WTC11 (cell line): Measurements from ENCODE around the gene STRAP. TPM values are rescaled to one million over a fixed set of nuclear protein-coding genes. Genes with fewer than 3 reads are reported as not detected.

ENCODE experiments used
- ATF1 ChIP-seq: sonication (generic); formaldehyde crosslinking; IDR thresholded peaks from 2 replicates; pipeline ENCODE4 v1.8.1; 2023; ENCODE audit warnings: mild to moderate bottlenecking, moderate library complexity, missing genetic modification reagents
- CBFB ChIP-seq: sonication (generic); formaldehyde crosslinking; IDR thresholded peaks from 2 replicates; pipeline ENCODE4 v1.8.1; 2022; ENCODE audit warnings: mild to moderate bottlenecking, low read depth, missing genetic modification reagents
- ETV6 ChIP-seq: sonication (generic); formaldehyde crosslinking; IDR thresholded peaks from 2 replicates; pipeline ENCODE4 v1.8.1; 2022; ENCODE audit warnings: mild to moderate bottlenecking, missing genetic modification reagents
- FOXJ3 ChIP-seq: sonication (generic); formaldehyde crosslinking; IDR thresholded peaks from 2 replicates; pipeline ENCODE4 v1.9.0; 2021; ENCODE audit warnings: missing genetic modification reagents, mild to moderate bottlenecking, borderline replicate concordance
- GABPB1 ChIP-seq: sonication (generic); formaldehyde crosslinking; IDR thresholded peaks from 2 replicates; pipeline ENCODE4 v1.8.1; 2023; ENCODE audit warnings: mild to moderate bottlenecking, missing genetic modification reagents
- IRF2 ChIP-seq: sonication (generic); formaldehyde crosslinking; IDR thresholded peaks from 2 replicates; pipeline ENCODE4 v1.8.0; 2022; ENCODE audit warnings: low read depth, missing genetic modification reagents, borderline replicate concordance
- JUN ChIP-seq: sonication (generic); formaldehyde crosslinking; IDR thresholded peaks from 2 replicates; pipeline ENCODE4 v1.8.0; 2023; ENCODE audit warnings: mild to moderate bottlenecking, missing genetic modification reagents
- KAT7 ChIP-seq: sonication (generic); formaldehyde crosslinking; IDR thresholded peaks from 2 replicates; pipeline ENCODE4 v1.8.1; 2023; ENCODE audit warnings: missing genetic modification reagents, mild to moderate bottlenecking, borderline replicate concordance
- NFE2L1 ChIP-seq: sonication (generic); formaldehyde crosslinking; IDR thresholded peaks from 2 replicates; pipeline ENCODE4 v1.8.1; 2023; ENCODE audit warnings: missing genetic modification reagents
- SMAD3 ChIP-seq: sonication (generic); formaldehyde crosslinking; IDR thresholded peaks from 2 replicates; pipeline ENCODE4 v1.8.0; 2022; ENCODE audit warnings: missing genetic modification reagents, mild to moderate bottlenecking, borderline replicate concordance
- SOX15 ChIP-seq: fragments of 250-450 bp; sonication (Bioruptor Pico); IDR thresholded peaks from 2 replicates; pipeline ENCODE4 v1.9.0; 2021; ENCODE audit warnings: mild to moderate bottlenecking
- TEAD1 ChIP-seq: sonication (generic); formaldehyde crosslinking; IDR thresholded peaks from 2 replicates; pipeline ENCODE4 v1.8.0; 2022; ENCODE audit warnings: mild to moderate bottlenecking, missing genetic modification reagents
- ZNF121 ChIP-seq: sonication (generic); formaldehyde crosslinking; IDR thresholded peaks from 2 replicates; pipeline ENCODE4 v1.8.0; 2023; ENCODE audit warnings: missing genetic modification reagents
- ZNF317 ChIP-seq: sonication (generic); formaldehyde crosslinking; IDR thresholded peaks from 2 replicates; pipeline ENCODE4 v1.8.1; 2023; ENCODE audit warnings: low read depth, mild to moderate bottlenecking, moderate library complexity, missing genetic modification reagents, borderline replicate concordance
- total RNA-seq: library from RNA; stranded (reverse); gene quantifications from 3 replicates; pipeline ENCODE4 v1.2.3, GENCODE V29; 2021
- TF ChIP-seq, protein P1 (sequence below): sonication (generic); formaldehyde crosslinking; IDR thresholded peaks from 2 replicates; pipeline ENCODE4 v1.8.0; 2023; ENCODE audit warnings: missing genetic modification reagents, mild to moderate bottlenecking, borderline replicate concordance
- TF ChIP-seq, protein P2 (sequence below): sonication (generic); formaldehyde crosslinking; conservative IDR thresholded peaks from 2 replicates; pipeline ENCODE4 v1.8.1; 2023; ENCODE audit warnings: mild to moderate bottlenecking, low read depth, missing genetic modification reagents, moderate library complexity
- TF ChIP-seq, protein P3 (sequence below): sonication (generic); formaldehyde crosslinking; IDR thresholded peaks from 2 replicates; pipeline ENCODE4 v1.8.1; 2022; ENCODE audit warnings: mild to moderate bottlenecking, missing genetic modification reagents, moderate library complexity, borderline replicate concordance
- TF ChIP-seq, protein P4 (sequence below): sonication (generic); formaldehyde crosslinking; IDR thresholded peaks from 2 replicates; pipeline ENCODE4 v1.8.0; 2022; ENCODE audit warnings: mild to moderate bottlenecking, missing genetic modification reagents
- TF ChIP-seq, protein P5 (sequence below): sonication (generic); formaldehyde crosslinking; IDR thresholded peaks from 2 replicates; pipeline ENCODE4 v1.8.0; 2022; ENCODE audit warnings: mild to moderate bottlenecking, missing genetic modification reagents
- TF ChIP-seq, protein P6 (sequence below): sonication (generic); formaldehyde crosslinking; IDR thresholded peaks from 2 replicates; pipeline ENCODE4 v1.8.0; 2022; ENCODE audit warnings: missing genetic modification reagents

The STRAP gene
- total RNA-seq, 1 experiment from 2014 or later = 221 TPM

DNA sequence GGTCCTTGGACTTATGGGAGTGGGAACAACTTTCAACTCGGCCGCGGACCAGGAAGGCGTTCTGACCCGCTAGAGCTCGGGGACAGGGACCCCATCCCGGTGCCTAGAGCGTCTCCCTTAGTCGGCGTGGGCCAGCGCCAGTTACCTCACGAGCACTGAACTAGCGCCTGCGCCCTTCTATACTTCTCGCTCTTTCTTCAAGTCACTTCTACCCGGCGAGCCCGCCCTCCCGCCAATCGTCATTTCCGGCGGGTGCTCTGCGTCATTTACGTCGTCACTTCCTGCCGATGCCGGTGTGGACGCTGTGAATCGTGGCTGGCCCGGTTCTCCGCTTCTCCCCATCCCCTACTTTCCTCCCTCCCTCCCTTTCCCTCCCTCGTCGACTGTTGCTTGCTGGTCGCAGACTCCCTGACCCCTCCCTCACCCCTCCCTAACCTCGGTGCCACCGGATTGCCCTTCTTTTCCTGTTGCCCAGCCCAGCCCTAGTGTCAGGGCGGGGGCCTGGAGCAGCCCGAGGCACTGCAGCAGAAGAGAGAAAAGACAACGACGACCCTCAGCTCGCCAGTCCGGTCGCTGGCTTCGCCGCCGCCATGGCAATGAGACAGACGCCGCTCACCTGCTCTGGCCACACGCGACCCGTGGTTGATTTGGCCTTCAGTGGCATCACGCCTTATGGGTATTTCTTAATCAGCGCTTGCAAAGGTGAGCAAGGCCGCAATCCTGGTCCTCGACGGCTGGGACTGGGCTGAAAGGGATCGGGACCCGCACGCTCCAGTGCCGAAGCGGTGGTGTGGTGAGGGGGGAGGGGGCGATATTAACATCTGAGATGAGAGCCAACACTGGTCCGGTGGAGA, at the start of gene STRAP (continued):
- TF ChIP-seq, protein P1, sequence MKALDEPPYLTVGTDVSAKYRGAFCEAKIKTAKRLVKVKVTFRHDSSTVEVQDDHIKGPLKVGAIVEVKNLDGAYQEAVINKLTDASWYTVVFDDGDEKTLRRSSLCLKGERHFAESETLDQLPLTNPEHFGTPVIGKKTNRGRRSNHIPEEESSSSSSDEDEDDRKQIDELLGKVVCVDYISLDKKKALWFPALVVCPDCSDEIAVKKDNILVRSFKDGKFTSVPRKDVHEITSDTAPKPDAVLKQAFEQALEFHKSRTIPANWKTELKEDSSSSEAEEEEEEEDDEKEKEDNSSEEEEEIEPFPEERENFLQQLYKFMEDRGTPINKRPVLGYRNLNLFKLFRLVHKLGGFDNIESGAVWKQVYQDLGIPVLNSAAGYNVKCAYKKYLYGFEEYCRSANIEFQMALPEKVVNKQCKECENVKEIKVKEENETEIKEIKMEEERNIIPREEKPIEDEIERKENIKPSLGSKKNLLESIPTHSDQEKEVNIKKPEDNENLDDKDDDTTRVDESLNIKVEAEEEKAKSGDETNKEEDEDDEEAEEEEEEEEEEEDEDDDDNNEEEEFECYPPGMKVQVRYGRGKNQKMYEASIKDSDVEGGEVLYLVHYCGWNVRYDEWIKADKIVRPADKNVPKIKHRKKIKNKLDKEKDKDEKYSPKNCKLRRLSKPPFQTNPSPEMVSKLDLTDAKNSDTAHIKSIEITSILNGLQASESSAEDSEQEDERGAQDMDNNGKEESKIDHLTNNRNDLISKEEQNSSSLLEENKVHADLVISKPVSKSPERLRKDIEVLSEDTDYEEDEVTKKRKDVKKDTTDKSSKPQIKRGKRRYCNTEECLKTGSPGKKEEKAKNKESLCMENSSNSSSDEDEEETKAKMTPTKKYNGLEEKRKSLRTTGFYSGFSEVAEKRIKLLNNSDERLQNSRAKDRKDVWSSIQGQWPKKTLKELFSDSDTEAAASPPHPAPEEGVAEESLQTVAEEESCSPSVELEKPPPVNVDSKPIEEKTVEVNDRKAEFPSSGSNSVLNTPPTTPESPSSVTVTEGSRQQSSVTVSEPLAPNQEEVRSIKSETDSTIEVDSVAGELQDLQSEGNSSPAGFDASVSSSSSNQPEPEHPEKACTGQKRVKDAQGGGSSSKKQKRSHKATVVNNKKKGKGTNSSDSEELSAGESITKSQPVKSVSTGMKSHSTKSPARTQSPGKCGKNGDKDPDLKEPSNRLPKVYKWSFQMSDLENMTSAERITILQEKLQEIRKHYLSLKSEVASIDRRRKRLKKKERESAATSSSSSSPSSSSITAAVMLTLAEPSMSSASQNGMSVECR (CRISPR knock-in tag) = peak; percentile 86; the same call in 1 of the 2 replicates
- TF ChIP-seq, protein P2, sequence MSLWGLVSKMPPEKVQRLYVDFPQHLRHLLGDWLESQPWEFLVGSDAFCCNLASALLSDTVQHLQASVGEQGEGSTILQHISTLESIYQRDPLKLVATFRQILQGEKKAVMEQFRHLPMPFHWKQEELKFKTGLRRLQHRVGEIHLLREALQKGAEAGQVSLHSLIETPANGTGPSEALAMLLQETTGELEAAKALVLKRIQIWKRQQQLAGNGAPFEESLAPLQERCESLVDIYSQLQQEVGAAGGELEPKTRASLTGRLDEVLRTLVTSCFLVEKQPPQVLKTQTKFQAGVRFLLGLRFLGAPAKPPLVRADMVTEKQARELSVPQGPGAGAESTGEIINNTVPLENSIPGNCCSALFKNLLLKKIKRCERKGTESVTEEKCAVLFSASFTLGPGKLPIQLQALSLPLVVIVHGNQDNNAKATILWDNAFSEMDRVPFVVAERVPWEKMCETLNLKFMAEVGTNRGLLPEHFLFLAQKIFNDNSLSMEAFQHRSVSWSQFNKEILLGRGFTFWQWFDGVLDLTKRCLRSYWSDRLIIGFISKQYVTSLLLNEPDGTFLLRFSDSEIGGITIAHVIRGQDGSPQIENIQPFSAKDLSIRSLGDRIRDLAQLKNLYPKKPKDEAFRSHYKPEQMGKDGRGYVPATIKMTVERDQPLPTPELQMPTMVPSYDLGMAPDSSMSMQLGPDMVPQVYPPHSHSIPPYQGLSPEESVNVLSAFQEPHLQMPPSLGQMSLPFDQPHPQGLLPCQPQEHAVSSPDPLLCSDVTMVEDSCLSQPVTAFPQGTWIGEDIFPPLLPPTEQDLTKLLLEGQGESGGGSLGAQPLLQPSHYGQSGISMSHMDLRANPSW (CRISPR knock-in tag) = no peak
- TF ChIP-seq, protein P3, sequence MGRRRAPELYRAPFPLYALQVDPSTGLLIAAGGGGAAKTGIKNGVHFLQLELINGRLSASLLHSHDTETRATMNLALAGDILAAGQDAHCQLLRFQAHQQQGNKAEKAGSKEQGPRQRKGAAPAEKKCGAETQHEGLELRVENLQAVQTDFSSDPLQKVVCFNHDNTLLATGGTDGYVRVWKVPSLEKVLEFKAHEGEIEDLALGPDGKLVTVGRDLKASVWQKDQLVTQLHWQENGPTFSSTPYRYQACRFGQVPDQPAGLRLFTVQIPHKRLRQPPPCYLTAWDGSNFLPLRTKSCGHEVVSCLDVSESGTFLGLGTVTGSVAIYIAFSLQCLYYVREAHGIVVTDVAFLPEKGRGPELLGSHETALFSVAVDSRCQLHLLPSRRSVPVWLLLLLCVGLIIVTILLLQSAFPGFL (CRISPR knock-in tag) = no peak
- TF ChIP-seq ATF1 (CRISPR knock-in tag) (no peak), SMAD3 (CRISPR knock-in tag) (0 out of 2 replicates have a peak, but pooled peaks have one; percentile 8), CBFB (CRISPR knock-in tag) (no peak), JUN (CRISPR knock-in tag) (0 out of 2 replicates have a peak, but pooled peaks have one; percentile 13), ZNF121 (CRISPR knock-in tag) (no peak), TEAD1 (peak; percentile 40; the same call in 1 of the 2 replicates), SOX15 (CRISPR knock-in tag) (no peak), ETV6 (CRISPR knock-in tag) (peak; percentile 89), ZNF317 (CRISPR knock-in tag) (0 out of 2 replicates have a peak, but pooled peaks have one; percentile 33), FOXJ3 (CRISPR knock-in tag) (no peak), NFE2L1 (0 out of 2 replicates have a peak, but pooled peaks have one; percentile 65), IRF2 (no peak), GABPB1 (peak; percentile 16; the same call in 1 of the 2 replicates), KAT7 (CRISPR knock-in tag) (0 out of 2 replicates have a peak, but pooled peaks have one; percentile 80)
- TF ChIP-seq, protein P4, sequence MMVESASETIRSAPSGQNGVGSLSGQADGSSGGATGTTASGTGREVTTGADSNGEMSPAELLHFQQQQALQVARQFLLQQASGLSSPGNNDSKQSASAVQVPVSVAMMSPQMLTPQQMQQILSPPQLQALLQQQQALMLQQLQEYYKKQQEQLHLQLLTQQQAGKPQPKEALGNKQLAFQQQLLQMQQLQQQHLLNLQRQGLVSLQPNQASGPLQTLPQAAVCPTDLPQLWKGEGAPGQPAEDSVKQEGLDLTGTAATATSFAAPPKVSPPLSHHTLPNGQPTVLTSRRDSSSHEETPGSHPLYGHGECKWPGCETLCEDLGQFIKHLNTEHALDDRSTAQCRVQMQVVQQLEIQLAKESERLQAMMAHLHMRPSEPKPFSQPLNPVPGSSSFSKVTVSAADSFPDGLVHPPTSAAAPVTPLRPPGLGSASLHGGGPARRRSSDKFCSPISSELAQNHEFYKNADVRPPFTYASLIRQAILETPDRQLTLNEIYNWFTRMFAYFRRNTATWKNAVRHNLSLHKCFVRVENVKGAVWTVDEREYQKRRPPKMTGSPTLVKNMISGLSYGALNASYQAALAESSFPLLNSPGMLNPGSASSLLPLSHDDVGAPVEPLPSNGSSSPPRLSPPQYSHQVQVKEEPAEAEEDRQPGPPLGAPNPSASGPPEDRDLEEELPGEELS (CRISPR knock-in tag) = peak; percentile 15; the same call in 1 of the 2 replicates
- TF ChIP-seq, protein P5, sequence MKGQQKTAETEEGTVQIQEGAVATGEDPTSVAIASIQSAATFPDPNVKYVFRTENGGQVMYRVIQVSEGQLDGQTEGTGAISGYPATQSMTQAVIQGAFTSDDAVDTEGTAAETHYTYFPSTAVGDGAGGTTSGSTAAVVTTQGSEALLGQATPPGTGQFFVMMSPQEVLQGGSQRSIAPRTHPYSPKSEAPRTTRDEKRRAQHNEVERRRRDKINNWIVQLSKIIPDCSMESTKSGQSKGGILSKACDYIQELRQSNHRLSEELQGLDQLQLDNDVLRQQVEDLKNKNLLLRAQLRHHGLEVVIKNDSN (CRISPR knock-in tag) = peak; percentile 30; the same call in 1 of the 2 replicates
- TF ChIP-seq, protein P6, sequence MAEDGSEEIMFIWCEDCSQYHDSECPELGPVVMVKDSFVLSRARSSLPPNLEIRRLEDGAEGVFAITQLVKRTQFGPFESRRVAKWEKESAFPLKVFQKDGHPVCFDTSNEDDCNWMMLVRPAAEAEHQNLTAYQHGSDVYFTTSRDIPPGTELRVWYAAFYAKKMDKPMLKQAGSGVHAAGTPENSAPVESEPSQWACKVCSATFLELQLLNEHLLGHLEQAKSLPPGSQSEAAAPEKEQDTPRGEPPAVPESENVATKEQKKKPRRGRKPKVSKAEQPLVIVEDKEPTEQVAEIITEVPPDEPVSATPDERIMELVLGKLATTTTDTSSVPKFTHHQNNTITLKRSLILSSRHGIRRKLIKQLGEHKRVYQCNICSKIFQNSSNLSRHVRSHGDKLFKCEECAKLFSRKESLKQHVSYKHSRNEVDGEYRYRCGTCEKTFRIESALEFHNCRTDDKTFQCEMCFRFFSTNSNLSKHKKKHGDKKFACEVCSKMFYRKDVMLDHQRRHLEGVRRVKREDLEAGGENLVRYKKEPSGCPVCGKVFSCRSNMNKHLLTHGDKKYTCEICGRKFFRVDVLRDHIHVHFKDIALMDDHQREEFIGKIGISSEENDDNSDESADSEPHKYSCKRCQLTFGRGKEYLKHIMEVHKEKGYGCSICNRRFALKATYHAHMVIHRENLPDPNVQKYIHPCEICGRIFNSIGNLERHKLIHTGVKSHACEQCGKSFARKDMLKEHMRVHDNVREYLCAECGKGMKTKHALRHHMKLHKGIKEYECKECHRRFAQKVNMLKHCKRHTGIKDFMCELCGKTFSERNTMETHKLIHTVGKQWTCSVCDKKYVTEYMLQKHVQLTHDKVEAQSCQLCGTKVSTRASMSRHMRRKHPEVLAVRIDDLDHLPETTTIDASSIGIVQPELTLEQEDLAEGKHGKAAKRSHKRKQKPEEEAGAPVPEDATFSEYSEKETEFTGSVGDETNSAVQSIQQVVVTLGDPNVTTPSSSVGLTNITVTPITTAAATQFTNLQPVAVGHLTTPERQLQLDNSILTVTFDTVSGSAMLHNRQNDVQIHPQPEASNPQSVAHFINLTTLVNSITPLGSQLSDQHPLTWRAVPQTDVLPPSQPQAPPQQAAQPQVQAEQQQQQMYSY (CRISPR knock-in tag) = no peak
